Heart left ventricle (tissue), 16 donors: Measurements from ENCODE around the gene ARMH4. TPM values are rescaled to one million over a fixed set of nuclear protein-coding genes. Genes with fewer than 3 reads are reported as not detected.

ENCODE experiments used
- ATAC-seq, 4 donors: fragments of 200-7000 bp; cut with Tn5 transposase; one replicate each; pipeline ENCODE4 v1.9.1; 2020 to 2022; ENCODE audit warnings: moderate library complexity in 4 of 4, mild to moderate bottlenecking in 3 of 4, moderate number of reproducible peaks in 1 of 4
- DNase-seq, 5 donors: peaks; one replicate each; pipeline ENCODE4 v3.0.0-alpha.2; 2020
- H3K27ac ChIP-seq, 12 donors: fragments of 200-600 bp; sonication (generic) in 4 of 12; one replicate each; pipeline versions ENCODE4 v1.5.0 to v1.8.0; 2016 to 2022; ENCODE audit warnings: mild to moderate bottlenecking in 2 of 12
- H3K27me3 ChIP-seq, 9 donors: fragments of 200-600 bp; sonication (generic) in 2 of 9; one replicate each; pipeline versions ENCODE4 v1.5.1 to v1.8.0; 2016 to 2022; ENCODE audit warnings: mild to moderate bottlenecking in 3 of 9
- H3K36me3 ChIP-seq, 9 donors: fragments of 200-600 bp; sonication (generic) in 2 of 9; one replicate each; pipeline versions ENCODE4 v1.5.0 to v1.8.0; 2018 to 2022; ENCODE audit warnings: mild to moderate bottlenecking in 2 of 9
- H3K4me1 ChIP-seq, 12 donors: fragments of 200-600 bp; sonication (generic) in 4 of 12; one replicate each; pipeline versions ENCODE4 v1.5.0 to v1.8.0; 2016 to 2022; ENCODE audit warnings: mild to moderate bottlenecking in 3 of 12
- H3K4me3 ChIP-seq, 12 donors: fragments of 200-600 bp; sonication (generic) in 4 of 12; one replicate each; pipeline versions ENCODE4 v1.5.0 to v1.8.0; 2017 to 2022; ENCODE audit warnings: mild to moderate bottlenecking in 9 of 12, moderate library complexity in 4 of 12
- H3K9me3 ChIP-seq, 12 donors: fragments of 200-600 bp; sonication (generic) in 4 of 12; one replicate each; pipeline versions ENCODE4 v1.5.0 to v1.8.0; 2016 to 2022; ENCODE audit warnings: mild to moderate bottlenecking in 1 of 12
- POLR2A ChIP-seq, 2 donors: fragments of 450-650 bp; IDR thresholded peaks; one replicate each; pipeline ENCODE4 v1.6.1; 2017; ENCODE audit warnings: antibody characterized with exemption in 2 of 2, mild to moderate bottlenecking in 2 of 2, moderate library complexity in 2 of 2
- WGBS, 4 donors: extraction: QIAGEN DNeasy Blood & Tissue Kit in 2 of 4; methylation state at CpG; one replicate each; pipeline versions ENCODE4 v1.1.5 to v1.1.7; 2013 to 2018; 5-methylcytosine and 5-hydroxymethylcytosine counted together
- intact Hi-C, 10 donors: fragments of 100-400 bp; cut with DNase I; formaldehyde crosslinking; loops; one replicate each; pipeline versions ENCODE4 v1.11.1 to v1.14.2; 2022
- polyA plus RNA-seq, 2 donors: library from polyadenylated mRNA; stranded (reverse); fragments of 200-250 nt; gene quantifications; one replicate each; pipeline ENCODE4 v1.2.3, GENCODE V29; 2013
- total RNA-seq, 9 donors: library from RNA; depleted of rRNA in 2 of 9; stranded (reverse); fragments of >200 nt in 2 of 9; fragmentation: NEBNext Ultra II Directional in 3 of 9; extraction: Animal tissue kit (Norgen Biotek cat#: 25700) in 3 of 9; gene quantifications; one replicate each; pipeline versions ENCODE4 v1.1.0 to v1.2.4, GENCODE V29; 2016 to 2023
- TF ChIP-seq, protein P1 (sequence below), 12 donors: fragments of 200-600 bp; sonication (generic) in 4 of 12; IDR thresholded peaks; one replicate each; pipeline versions ENCODE4 v1.5.0 to v1.8.0; 2018 to 2022; ENCODE audit warnings: antibody characterized with exemption in 12 of 12, mild to moderate bottlenecking in 5 of 12
- donor health status: ischemic (EF 13 %, LVEDD 7.1; RV severe dilation, severe dysfunction).
- donor health status: healthy with polysubstance abuse.
- donor health status: DM: no; HTN: yes; CAD: no.
- donor health status: DM: no; HTN: no; CAD: no.
- donor health status: ischemic (EF 25% LVEDD 6.9; RV normal size, moderate dysfunction).
- donor health status: ischemic (EF 25% LVEDD 5.7; RV mildly dilated, moderate dysfunction).
- donor health status: healthy.
- donor health status: DM: yes; HTN: yes; CAD: no.
- donor health status: ischemic (EF 35%, LVEDD 5.7; RV mildly dilated, moderate dysfunction).
- donor health status: nonischemic (EF 11% LVEDD 7.7; RV severe dilation, severe dysfunction).
- donor health status: DM: yes; HTN: yes; CAD: no.
- donor health status: PGD.
- donor health status: ischemic (EF 29% LVEDD 5.4; RV normal size, mild dysfunction).
- donor health status: nonischemic (EF 23%, LVEDD 6.1; RV moderate dilation, normal function).

Gene ARMH4
- total and polyA plus RNA-seq, 11 donors = 1.8 to 13.4 (median 9.7) TPM

DNA sequence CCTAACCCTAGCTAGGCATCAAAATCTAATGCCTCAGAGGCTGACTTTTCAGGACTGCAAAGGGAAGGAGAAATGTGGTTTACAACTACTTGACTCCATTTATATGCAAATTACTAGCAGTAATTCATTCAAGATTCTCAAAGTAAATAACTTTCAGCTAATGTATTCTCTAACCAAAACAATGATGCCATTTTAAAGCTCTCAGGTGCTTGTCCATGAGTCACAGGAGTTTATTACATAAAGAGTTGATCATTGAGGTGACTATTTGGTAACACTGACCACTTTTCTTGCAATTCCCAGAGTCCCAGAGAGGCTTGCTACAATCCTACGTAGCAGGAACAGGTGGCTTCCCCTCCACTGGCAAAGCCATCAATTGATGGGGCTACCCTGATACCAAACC, 177.1 kb downstream of the ARMH4 start:
- Histone ChIP-seq H3K27ac (no peak overlapping the region), H3K9me3 (no peaks in the 10 kb centered on the region), H3K27me3 (no peaks in the 10 kb centered on the region), H3K4me1 (no peaks in the 10 kb centered on the region), H3K4me3 (no peak overlapping the region), H3K36me3 (no peaks in the 10 kb centered on the region)
- WGBS, 4 donors = 55 to 86% (median 76%) methylated on average over 1 of the region's 1 CpG
- intact Hi-C loops = no loop called here
- DNase-seq (no peak), ATAC-seq (no peak)
- TF ChIP-seq, protein P1, sequence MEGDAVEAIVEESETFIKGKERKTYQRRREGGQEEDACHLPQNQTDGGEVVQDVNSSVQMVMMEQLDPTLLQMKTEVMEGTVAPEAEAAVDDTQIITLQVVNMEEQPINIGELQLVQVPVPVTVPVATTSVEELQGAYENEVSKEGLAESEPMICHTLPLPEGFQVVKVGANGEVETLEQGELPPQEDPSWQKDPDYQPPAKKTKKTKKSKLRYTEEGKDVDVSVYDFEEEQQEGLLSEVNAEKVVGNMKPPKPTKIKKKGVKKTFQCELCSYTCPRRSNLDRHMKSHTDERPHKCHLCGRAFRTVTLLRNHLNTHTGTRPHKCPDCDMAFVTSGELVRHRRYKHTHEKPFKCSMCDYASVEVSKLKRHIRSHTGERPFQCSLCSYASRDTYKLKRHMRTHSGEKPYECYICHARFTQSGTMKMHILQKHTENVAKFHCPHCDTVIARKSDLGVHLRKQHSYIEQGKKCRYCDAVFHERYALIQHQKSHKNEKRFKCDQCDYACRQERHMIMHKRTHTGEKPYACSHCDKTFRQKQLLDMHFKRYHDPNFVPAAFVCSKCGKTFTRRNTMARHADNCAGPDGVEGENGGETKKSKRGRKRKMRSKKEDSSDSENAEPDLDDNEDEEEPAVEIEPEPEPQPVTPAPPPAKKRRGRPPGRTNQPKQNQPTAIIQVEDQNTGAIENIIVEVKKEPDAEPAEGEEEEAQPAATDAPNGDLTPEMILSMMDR (IDR thresholded peaks at IDR 0.05) = no peak
- TF ChIP-seq POLR2A (IDR thresholded peaks at IDR 0.05) = no peak

- no peak for TF ChIP-seq POLR2A (IDR thresholded peaks at IDR 0.05)
- TF ChIP-seq, protein P1 (IDR thresholded peaks at IDR 0.05) = no peak
- no peak overlapping the region for H3K4me3 ChIP-seq
- no peaks in the 10 kb centered on the region for H3K4me1 ChIP-seq
- no peaks in the 10 kb centered on the region for H3K36me3 ChIP-seq
- intact Hi-C loops = no loop called here
- WGBS, 4 donors = 52 to 61% (median 56%) methylated on average over 3 of the region's 3 CpGs
- H3K27ac ChIP-seq = no peak overlapping the region
- ATAC-seq (no peak), DNase-seq (no peak)
- H3K9me3 ChIP-seq = no peaks in the 10 kb centered on the region
- H3K27me3 ChIP-seq = no peaks in the 10 kb centered on the region
Measured at GRCh38 chr14:57970594-57970993, 181.4 kb downstream of the ARMH4 start.

- H3K36me3 ChIP-seq = no peaks in the 10 kb centered on the region
- 84 to 89% (median 87%) methylated on average over 2 of the region's 2 CpGs for WGBS, 4 donors
- no peak overlapping the region for H3K27ac ChIP-seq
Measured at GRCh38 chr14:57970175-57970574, 181.8 kb downstream of the ARMH4 start.

GRCh38 chr14:57963071-57963470, 188.9 kb downstream of the ARMH4 start:
- no peak overlapping the region for H3K27ac ChIP-seq
- H3K36me3 ChIP-seq = no peaks in the 10 kb centered on the region
- TF ChIP-seq POLR2A (IDR thresholded peaks at IDR 0.05) = no peak
- TF ChIP-seq, protein P1 (IDR thresholded peaks at IDR 0.05) = no peak
- no peak overlapping the region for H3K4me3 ChIP-seq
- H3K4me1 ChIP-seq = peaks cover 0 to 4% (median 0%) of the 10 kb centered on the region in 12 donors
- H3K9me3 ChIP-seq = no peaks in the 10 kb centered on the region
- 62 to 78% (median 67%) methylated on average over 2 of the region's 2 CpGs for WGBS, 4 donors
- intact Hi-C loops = no loop called here
- ATAC-seq (no peak), DNase-seq (no peak)
- H3K27me3 ChIP-seq = no peaks in the 10 kb centered on the region

More at GRCh38 chr14:57970175-57970574, 181.8 kb downstream of the ARMH4 start:
- intact Hi-C loops = no loop called here
- no peak overlapping the region for H3K4me3 ChIP-seq
- DNase-seq (no peak), ATAC-seq (no peak)
- H3K27me3 ChIP-seq = no peaks in the 10 kb centered on the region
- no peaks in the 10 kb centered on the region for H3K9me3 ChIP-seq
- no peaks in the 10 kb centered on the region for H3K4me1 ChIP-seq
- TF ChIP-seq, protein P1 (IDR thresholded peaks at IDR 0.05) = no peak
- no peak for TF ChIP-seq POLR2A (IDR thresholded peaks at IDR 0.05)
